Right lobe of liver (tissue), 6 donors: ENCODE data around the gene KRTAP10-10. TPM values are rescaled to one million over a fixed set of nuclear protein-coding genes. Genes with fewer than 3 reads are reported as not detected.
A peak's percentile ranks its signal among the peaks of the same experiment; 100 is the strongest.
"Not testable (repeated sequence)": the region's sequence is repeated elsewhere in the genome, so short reads cannot be mapped to it uniquely, and the experiment has no call there.

Experiments
- ATAC-seq, 4 donors: fragments of 200-7000 bp; cut with Tn5 transposase; one replicate each; pipeline ENCODE4 v1.9.1; 2020; ENCODE audit warnings: mild to moderate bottlenecking in 4 of 4, moderate library complexity in 4 of 4
- DNase-seq, 3 donors: peaks; one replicate each; pipeline ENCODE4 v3.0.0-alpha.2; 2020
- H3K27ac ChIP-seq, 3 donors: fragments of 200-600 bp; one replicate each; pipeline ENCODE4 v1.8.0; 2022
- H3K27me3 ChIP-seq, 2 donors: fragments of 200-600 bp; one replicate each; pipeline ENCODE4 v1.8.0; 2022
- H3K36me3 ChIP-seq, 4 donors: fragments of 200-600 bp; sonication (generic) in 1 of 4; one replicate each; pipeline versions ENCODE4 v1.5.1 to v1.8.0; 2017 to 2022; ENCODE audit warnings: control low read depth in 1 of 4
- H3K4me1 ChIP-seq, 4 donors: fragments of 200-600 bp; sonication (generic) in 1 of 4; one replicate each; pipeline versions ENCODE4 v1.5.1 to v1.8.0; 2017 to 2022; ENCODE audit warnings: control low read depth in 1 of 4
- H3K4me3 ChIP-seq, 3 donors: fragments of 200-600 bp; one replicate each; pipeline ENCODE4 v1.8.0; 2022
- H3K9me3 ChIP-seq, 4 donors: fragments of 200-600 bp; sonication (generic) in 1 of 4; one replicate each; pipeline versions ENCODE4 v1.5.1 to v1.8.0; 2017 to 2022; ENCODE audit warnings: control low read depth in 1 of 4
- POLR2A ChIP-seq: fragments of 450-650 bp; IDR thresholded peaks from one replicate; pipeline ENCODE4 v1.6.1; 2017; ENCODE audit warnings: antibody characterized with exemption, mild to moderate bottlenecking
- WGBS: methylation state at CpG from one replicate; pipeline ENCODE4 v1.1.6; 2018; ENCODE audit warnings: low coverage, low lambda C conversion rate; ENCODE audit not compliant: insufficient coverage; ENCODE audit errors: missing lambda C conversion rate; 5-methylcytosine and 5-hydroxymethylcytosine counted together
- intact Hi-C, 2 donors: fragments of 100-400 bp; cut with DNase I; formaldehyde crosslinking; loops; one replicate each; pipeline versions ENCODE4 v1.11.2 to v1.14.1; 2022
- total RNA-seq, 6 experiments: library from RNA; depleted of rRNA in 2 of 6; stranded (reverse); fragments of >200 nt in 2 of 6; fragmentation: NEBNext Ultra II Directional in 3 of 6; extraction: Animal tissue kit (Norgen Biotek cat#: 25700) in 3 of 6; gene quantifications; one replicate each; pipeline versions ENCODE4 v1.1.0 to v1.2.4, GENCODE V29; 2016 to 2023
- TF ChIP-seq, protein P1 (sequence below), 4 donors: fragments of 200-600 bp in 3 of 4; fragments of 450-650 bp in 1 of 4; IDR thresholded peaks; one replicate each; pipeline versions ENCODE4 v1.5.1 to v1.8.0; 2016 to 2022; ENCODE audit warnings: antibody characterized with exemption in 4 of 4, mild to moderate bottlenecking in 2 of 4
- donor health status: DM: no; HTN: yes; CAD: no.
- donor health status: DM: no; HTN: no; CAD: no.
- donor health status: DM: no; HTN: no; CAD: no.
- donor health status: DM: no; HTN: yes; CAD: no.
- donor health status: DM: no; HTN: yes; CAD: no.

Gene KRTAP10-10
- total RNA-seq, 6 experiments from 2014 or later = not detected

DNA sequence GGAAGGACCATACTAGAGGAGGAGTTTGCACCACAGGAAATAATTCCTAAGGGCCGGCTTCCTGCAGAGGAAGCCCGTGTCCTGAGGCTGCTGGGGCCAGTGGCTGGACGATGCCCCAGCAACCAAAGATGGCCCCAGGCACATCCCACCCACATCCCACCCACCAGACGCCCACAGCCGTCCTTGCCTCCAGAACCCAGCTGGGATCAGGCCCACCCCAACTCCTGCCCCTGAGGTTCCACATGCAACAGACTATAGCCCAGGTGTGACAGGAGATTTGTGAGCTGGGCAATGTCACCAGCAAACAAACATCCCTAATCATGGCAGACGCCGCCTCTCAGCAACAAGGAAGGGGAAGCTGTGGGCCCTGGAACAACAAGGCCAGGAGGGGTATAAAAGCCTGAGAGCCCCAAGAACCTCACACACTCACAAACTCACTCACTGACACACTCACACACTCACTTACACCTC, 10.4 kb upstream of the KRTAP10-10 start, which contains the start of gene KRTAP10-9:
KRTAP10-9 (plus strand) TSS at position 421 of the 471 bp plus-strand sequence. CDS start 79 bp downstream, outside the sequence.
- intact Hi-C loops = no loop called here
- TF ChIP-seq, protein P1, sequence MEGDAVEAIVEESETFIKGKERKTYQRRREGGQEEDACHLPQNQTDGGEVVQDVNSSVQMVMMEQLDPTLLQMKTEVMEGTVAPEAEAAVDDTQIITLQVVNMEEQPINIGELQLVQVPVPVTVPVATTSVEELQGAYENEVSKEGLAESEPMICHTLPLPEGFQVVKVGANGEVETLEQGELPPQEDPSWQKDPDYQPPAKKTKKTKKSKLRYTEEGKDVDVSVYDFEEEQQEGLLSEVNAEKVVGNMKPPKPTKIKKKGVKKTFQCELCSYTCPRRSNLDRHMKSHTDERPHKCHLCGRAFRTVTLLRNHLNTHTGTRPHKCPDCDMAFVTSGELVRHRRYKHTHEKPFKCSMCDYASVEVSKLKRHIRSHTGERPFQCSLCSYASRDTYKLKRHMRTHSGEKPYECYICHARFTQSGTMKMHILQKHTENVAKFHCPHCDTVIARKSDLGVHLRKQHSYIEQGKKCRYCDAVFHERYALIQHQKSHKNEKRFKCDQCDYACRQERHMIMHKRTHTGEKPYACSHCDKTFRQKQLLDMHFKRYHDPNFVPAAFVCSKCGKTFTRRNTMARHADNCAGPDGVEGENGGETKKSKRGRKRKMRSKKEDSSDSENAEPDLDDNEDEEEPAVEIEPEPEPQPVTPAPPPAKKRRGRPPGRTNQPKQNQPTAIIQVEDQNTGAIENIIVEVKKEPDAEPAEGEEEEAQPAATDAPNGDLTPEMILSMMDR (IDR thresholded peaks at IDR 0.05) = no peak
- TF ChIP-seq POLR2A = no peak
- Histone ChIP-seq H3K9me3 (peaks cover 0 to 4% (median 0%) of the 10 kb centered on the region in 4 donors), H3K27ac (no peak within 1 kb of the TSS), H3K36me3 (no peaks in the 10 kb centered on the region), H3K27me3 (no peaks in the 10 kb centered on the region), H3K4me3 (no peak within 1 kb of the TSS), H3K4me1 (no peaks in the 10 kb centered on the region)
- ATAC-seq (no peak), DNase-seq (no peak)
- WGBS = no CpG with 5 or more reads among the region's 7 CpGs

- H3K4me1 ChIP-seq, H3K27ac ChIP-seq, ATAC-seq, H3K36me3 ChIP-seq, DNase-seq, H3K9me3 ChIP-seq, intact Hi-C loops, H3K4me3 ChIP-seq, H3K27me3 ChIP-seq: not testable (repeated sequence)
- 68% methylated on average over 4 of the region's 20 CpGs for WGBS
Measured at GRCh38 chr21:44627181-44627822, 9.9 kb upstream of the KRTAP10-10 start.

GRCh38 chr21:44627831-44628233, 9.3 kb upstream of the KRTAP10-10 start:
- H3K4me3 ChIP-seq, ATAC-seq, H3K9me3 ChIP-seq, H3K27ac ChIP-seq, intact Hi-C loops, DNase-seq, H3K27me3 ChIP-seq, H3K4me1 ChIP-seq, H3K36me3 ChIP-seq: not testable (repeated sequence)
- WGBS = 64% methylated on average over 7 of the region's 15 CpGs

GRCh38 chr21:44628707-44629391, 8.3 kb upstream of the KRTAP10-10 start:
- peak in 1 of 4 donors; percentile 29 for ATAC-seq

DNA sequence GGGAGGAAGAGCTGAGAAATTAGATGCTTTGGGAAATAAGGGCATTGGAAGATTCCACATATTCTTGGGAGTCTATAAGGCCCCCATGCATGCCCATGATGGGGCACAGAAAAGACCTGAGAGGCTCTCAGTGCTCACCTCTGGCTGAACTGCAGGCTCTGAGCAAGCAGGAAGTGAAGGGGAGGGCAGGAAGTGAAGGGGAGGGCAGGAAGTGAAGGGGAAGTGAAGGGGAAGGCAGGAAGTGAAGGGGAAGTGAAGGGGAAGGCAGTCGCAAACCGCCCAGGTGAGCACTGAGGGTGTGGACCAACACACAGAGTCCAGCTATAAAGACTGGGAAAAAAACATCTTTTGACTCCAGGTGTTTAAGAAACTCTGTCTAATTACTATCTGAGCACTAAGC, 6.7 kb upstream of the KRTAP10-10 start:
- ATAC-seq (no peak), DNase-seq (no peak)
- Histone ChIP-seq H3K4me3 (no peak overlapping the region), H3K27me3 (no peaks in the 10 kb centered on the region), H3K36me3 (no peaks in the 10 kb centered on the region), H3K27ac (no peak overlapping the region), H3K9me3 (peaks cover 0 to 7% (median 0%) of the 10 kb centered on the region in 4 donors), H3K4me1 (no peaks in the 10 kb centered on the region)
- TF ChIP-seq, protein P1 (IDR thresholded peaks at IDR 0.05) = no peak
- TF ChIP-seq POLR2A = no peak
- 63% methylated on average over 2 of the region's 2 CpGs for whole genome bisulfite sequencing
- intact Hi-C loops = no loop called here

More at GRCh38 chr21:44628707-44629391, 8.3 kb upstream of the KRTAP10-10 start:
- H3K27me3 ChIP-seq = no peaks in the 10 kb centered on the region
- intact Hi-C loops = no loop called here
- 71% methylated on average over 6 of the region's 18 CpGs for WGBS
- TF ChIP-seq POLR2A = no peak
- TF ChIP-seq, protein P1 (IDR thresholded peaks at IDR 0.05) = no peak
- no peaks in the 10 kb centered on the region for H3K4me1 ChIP-seq
- H3K27ac ChIP-seq = no peak overlapping the region
- no peak overlapping the region for H3K4me3 ChIP-seq
- H3K9me3 ChIP-seq = peaks cover 0 to 7% (median 0%) of the 10 kb centered on the region in 4 donors
- DNase-seq = no peak
- no peaks in the 10 kb centered on the region for H3K36me3 ChIP-seq
